AG20443 (cell line): ENCODE results near the gene RAB26.

ENCODE experiments used
- DNase-seq: peaks from one replicate; pipeline ENCODE4 v3.0.0; 2012; ENCODE audit warnings: low spot score, mixed read lengths

The RAB26 gene

DNA sequence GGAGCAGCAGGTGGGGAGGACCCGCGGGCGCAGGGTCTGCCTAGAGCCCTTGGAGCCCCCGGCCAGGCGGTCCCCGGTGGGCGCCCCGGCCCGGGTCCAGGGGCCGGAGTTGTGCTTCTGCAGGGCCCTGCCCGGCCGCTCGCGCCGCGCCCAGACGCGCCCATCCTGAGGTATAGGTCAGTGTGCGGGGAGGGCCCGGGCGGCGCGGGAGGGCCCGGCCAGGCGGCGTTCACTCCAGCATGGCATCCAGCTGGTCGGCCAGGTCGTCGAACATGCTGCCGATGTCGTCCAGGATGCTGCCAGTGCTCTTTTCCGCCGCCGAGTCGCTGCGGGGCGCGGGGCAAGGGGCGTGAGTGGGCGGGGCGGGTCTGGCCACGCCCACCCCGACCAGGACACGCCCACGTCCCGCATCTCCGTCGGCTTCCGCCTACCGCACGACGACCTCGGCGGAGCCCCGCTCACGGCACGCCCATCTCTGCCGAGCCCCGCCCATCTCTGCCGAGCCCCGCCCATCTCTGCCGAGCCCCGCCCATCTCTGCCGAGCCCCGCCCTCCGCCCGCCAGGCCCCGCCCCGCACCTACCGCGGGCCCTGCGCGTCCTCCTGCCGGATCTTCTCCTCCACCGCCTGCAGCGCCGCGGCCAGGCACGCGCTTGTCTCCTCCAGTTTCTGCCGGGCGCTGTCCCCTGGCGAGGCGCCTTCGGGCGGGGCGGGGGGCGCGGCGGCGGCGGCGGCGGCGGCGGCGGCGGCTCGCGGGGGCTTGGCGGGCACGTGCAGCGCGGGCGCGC lies 30.1 kb downstream of the RAB26 start:
- DNase-seq, result peak; percentile 58

DNA sequence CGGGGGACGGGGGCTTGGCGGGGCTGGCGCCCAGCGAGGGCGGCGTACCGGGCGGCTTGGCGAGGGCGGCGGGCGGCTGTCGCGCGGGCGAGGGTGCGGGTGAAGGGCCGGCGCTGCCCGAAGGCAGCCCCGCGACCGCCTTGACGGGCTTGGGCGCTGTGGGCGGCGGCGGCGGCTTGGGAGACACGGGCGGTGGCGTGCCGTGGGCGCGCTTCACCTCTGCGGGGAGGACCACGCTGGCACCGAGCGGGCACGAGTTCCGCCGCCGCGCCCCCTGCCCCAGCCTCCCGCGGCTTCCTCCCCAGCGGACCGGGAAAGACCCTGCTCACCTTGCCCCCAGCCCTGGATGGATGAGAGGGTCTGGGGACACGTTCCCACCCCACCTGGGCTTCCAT lies 30.7 kb downstream of the RAB26 start:
- no peak for DNase-seq

- no peak for DNase-seq
Observed at GRCh38 chr16:2179576-2179975, 31.2 kb downstream of the RAB26 start.

DNA sequence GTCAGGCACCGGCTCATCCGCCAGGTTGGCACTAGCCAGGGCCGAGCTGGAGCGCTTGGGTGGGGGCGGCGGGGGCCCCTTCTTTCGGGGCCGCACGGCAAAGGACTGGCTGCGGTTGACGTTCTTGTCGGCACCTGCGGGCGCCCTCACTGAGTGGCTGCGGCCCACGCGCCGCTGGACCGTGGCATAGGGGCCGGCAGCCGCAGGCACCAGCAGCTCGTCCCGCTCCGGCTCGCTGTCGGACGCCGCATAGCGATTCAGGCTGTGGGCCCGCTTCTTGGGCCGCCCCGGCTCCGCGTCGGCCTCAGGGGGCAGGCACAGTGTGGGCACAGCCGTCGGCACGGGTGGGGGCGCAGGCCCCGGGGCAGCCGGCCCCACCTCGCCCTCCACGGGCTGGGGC lies 32.0 kb downstream of the RAB26 start:
- DNase-seq, result no peak

- DNase-seq, result no peak
Observed at GRCh38 chr16:2180962-2181923, 32.8 kb downstream of the RAB26 start.

GRCh38 chr16:2181952-2182351 lies 33.5 kb downstream of the RAB26 start:
- no peak for DNase-seq

DNA sequence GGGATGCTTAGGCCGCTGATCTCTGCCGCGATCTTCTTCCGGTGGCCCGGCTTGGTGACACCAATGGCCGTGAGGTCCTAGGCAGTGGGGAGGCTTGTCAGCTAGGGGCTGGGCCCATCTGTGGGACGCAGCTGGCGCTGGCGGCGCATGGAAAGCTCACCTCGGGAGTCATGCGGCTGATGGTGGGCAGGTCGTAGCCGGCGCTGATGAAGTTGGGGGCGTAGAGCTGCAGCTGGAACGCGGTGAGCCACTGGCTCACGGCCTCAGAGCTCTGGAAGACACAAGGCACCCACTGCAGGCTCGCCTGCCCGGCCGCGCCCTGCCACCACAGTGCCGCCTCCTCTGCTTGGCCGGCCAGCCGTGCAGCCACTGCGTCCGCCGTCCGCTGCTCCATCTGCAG lies 35.2 kb downstream of the RAB26 start:
- DNase-seq, result no peak

DNA sequence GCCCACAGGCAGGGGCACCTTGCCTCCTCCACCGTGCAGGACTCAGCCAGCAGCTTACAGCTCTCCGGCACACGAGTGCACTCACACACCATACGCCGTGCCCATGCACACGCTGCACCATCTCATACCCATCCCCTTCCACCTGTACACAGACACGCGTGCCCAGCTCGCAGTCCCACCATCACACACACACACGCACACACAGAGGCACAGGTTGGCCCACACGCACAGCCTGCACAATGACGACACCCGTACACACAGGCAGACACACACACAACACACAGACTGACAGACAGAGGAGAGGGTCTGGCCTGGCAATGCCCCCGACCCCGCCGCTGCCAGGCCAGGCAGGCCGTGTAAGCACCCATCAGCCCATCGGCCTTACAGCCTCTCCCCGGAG lies 35.9 kb downstream of the RAB26 start:
- DNase-seq, result no peak

DNA sequence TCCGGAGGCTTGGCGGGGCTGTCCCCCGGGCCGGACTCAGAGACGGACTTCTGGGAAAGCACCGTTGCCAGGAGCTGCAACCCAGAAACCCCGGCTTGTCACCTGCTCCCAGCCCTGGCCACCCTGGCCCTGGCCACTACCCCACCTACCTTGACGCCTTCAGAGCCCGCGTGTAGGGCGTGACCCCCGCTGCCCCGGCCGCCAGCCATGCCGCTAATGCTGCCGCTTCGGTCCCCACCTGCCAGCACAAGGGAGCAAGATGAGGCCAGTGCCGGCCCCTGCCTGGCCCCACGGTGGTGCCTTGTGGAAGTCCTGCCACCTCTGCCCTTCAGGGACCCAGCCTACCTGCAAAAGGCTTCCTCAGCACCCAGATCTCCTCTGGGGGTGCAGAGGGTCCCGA lies 36.5 kb downstream of the RAB26 start:
- no peak for DNase-seq

- no peak for DNase-seq
Observed at GRCh38 chr16:2186064-2186463, 37.6 kb downstream of the RAB26 start.

DNA sequence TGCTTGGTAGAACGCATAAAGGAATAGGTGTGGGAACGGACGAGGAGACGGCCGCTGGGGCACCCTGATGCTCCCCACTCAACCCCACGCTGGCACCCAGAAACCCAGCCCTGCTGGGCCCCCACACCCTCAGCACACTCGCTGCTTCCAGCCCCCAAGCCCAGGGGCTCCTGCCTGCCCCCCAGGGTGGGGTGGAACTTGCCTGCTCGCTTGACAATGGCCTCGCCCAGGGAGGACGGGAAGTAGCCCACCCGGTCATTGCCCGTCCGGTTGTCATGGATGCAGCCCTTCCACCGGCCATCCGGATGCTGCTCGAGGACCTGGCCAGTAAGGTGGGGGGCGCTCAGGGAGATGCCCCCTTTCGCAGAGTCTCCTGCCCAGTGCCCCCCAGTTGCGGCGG lies 38.1 kb downstream of the RAB26 start:
- DNase-seq, result no peak

DNA sequence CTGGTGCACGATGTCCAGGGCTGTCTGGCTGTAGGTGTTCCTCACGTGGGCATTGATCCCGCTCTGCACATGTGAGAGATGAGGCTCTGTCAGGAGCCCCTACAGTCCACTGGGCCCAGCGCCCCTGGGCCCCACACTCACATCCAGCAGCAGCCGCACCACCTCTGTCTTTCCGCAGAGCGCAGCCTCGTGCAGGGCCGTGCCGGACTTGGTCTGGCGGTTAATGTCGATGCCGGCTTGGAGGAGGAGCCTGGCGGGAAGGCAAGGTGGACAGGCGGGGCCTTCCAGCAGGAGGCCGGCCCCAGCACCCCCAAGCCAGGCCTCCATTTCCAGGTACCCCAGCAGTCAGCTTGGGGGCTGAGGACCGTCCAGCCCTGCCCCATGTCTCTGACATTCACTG lies 38.8 kb downstream of the RAB26 start:
- DNase-seq, result no peak

GRCh38 chr16:2188395-2188794 lies 40.0 kb downstream of the RAB26 start:
- no peak for DNase-seq

GRCh38 chr16:2189252-2189893 lies 40.9 kb downstream of the RAB26 start:
- no peak for DNase-seq

GRCh38 chr16:2190002-2190658 lies 41.7 kb downstream of the RAB26 start:
- DNase-seq, result no peak

- no peak for DNase-seq
Observed at GRCh38 chr16:2190659-2191445, 42.4 kb downstream of the RAB26 start.

- no peak for DNase-seq
Observed at GRCh38 chr16:2191446-2191706, 43.0 kb downstream of the RAB26 start.

DNA sequence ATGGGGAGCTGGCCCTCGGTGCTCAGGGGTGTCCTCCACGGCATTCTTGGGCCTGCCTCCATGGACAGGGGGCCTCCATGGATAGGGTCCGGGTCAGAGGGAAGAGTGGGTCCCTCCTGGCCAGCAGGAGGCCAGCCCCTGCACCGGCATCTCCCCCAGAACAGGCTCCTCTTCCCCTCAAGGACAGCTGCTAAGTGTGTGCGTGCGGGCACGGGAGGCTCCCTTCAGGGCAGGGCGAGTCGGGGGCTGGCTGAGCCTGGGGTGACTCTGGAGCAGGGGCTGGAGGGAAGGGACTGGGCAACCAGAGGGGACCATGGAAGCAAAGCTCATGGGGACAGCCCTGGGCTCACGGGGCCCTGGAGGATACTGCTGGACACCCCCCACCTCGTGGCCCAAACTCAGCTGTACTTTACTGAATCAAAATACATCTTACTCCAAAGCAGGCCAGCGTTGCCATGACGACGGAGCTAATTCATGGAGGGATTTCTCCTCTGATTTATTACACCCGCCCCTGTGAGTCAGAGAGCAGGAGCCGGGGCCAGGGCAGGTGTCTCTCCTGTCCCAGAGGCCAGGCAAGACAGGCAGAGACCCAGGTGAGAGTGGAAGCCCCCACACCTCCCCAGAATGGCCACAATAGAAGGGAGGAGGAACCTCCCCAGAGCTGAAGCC lies 45.9 kb downstream of the RAB26 start:
- DNase-seq, result no peak

DNA sequence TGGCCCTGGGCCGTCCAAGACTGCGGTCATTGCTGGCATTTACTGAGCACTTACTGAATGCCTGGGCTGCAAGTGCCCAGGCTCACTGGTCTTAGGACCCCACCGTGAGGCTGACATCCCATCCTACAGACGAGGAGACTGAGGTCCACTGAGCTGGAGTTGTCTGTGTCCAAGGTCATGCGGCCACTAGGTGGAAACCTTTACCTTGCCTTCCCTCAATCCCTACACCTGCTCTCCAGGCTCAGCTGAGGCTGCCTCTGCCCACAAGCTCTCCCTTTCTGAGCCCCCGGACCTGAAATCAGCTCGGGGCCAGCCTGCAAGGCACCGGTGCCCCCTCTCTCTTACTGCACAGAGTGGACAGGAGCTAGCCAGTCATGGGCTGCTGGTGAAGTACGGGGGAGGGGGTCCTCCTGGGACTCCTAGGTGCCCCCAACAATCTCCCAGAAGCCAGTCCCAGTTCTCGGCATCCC lies 46.5 kb downstream of the RAB26 start:
- DNase-seq, result peak; percentile 39

- DNase-seq, result no peak
Observed at GRCh38 chr16:2195322-2196161, 47.1 kb downstream of the RAB26 start.
